Esophagus squamous epithelium (tissue), 5 donors: ENCODE measurements around the gene CCL4. TPM values are rescaled to one million over a fixed set of nuclear protein-coding genes. Genes with fewer than 3 reads are reported as not detected.
"Not testable (repeated sequence)": the region's sequence is repeated elsewhere in the genome, so short reads cannot be mapped to it uniquely, and the experiment has no call there.

Experiments
- DNase-seq: peaks from one replicate; lab custom pipeline; 2025; lab: John Stamatoyannopoulos, UW
- H3K27ac ChIP-seq, 4 donors: fragments of 200-600 bp; sonication (generic); one replicate each; pipeline ENCODE4 v1.5.1; 2016 to 2019; ENCODE audit warnings: mild to moderate bottlenecking in 1 of 4
- H3K27me3 ChIP-seq, 4 donors: fragments of 200-600 bp; sonication (generic); 1 replicate in 3 of 4; 2 replicates in 1 of 4; pipeline versions ENCODE4 v1.5.1 to v1.6.0; 2017 to 2021; ENCODE audit warnings: antibody characterized with exemption in 1 of 4
- H3K36me3 ChIP-seq, 3 donors: fragments of 200-600 bp; sonication (generic); one replicate each; pipeline ENCODE4 v1.5.1; 2016 to 2019
- H3K4me1 ChIP-seq, 3 donors: fragments of 200-600 bp; sonication (generic); one replicate each; pipeline ENCODE4 v1.5.1; 2017 to 2019
- H3K4me3 ChIP-seq, 4 donors: fragments of 200-600 bp; sonication (generic); 1 replicate in 3 of 4; 2 replicates in 1 of 4; pipeline ENCODE4 v1.5.1; 2016 to 2019; ENCODE audit warnings: mild to moderate bottlenecking in 2 of 4, moderate library complexity in 1 of 4
- H3K9me3 ChIP-seq, 3 donors: fragments of 200-600 bp; sonication (generic); one replicate each; pipeline ENCODE4 v1.5.1; 2016 to 2019
- POLR2A ChIP-seq, 4 donors: fragments of 450-650 bp; IDR thresholded peaks; one replicate each; pipeline ENCODE4 v1.6.1; 2017; ENCODE audit warnings: antibody characterized with exemption in 4 of 4, mild to moderate bottlenecking in 4 of 4, moderate library complexity in 3 of 4
- WGBS, 2 donors: methylation state at CpG; one replicate each; pipeline ENCODE4 v1.1.5; 2018; 5-methylcytosine and 5-hydroxymethylcytosine counted together
- intact Hi-C: fragments of 100-400 bp; cut with DNase I; formaldehyde crosslinking; loops from one replicate; pipeline ENCODE4 v1.15.0; 2022
- total RNA-seq, 4 donors: library from RNA; depleted of rRNA; stranded (reverse); fragments of >200 nt; gene quantifications; one replicate each; pipeline ENCODE4 v1.1.0, GENCODE V29; 2016
- TF ChIP-seq, protein P1 (sequence below), 6 experiments: fragments of 450-650 bp in 4 of 6; fragments of 200-600 bp in 2 of 6; sonication (generic) in 2 of 6; IDR thresholded peaks; one replicate each; pipeline ENCODE4 v1.5.1; 2016 to 2019; ENCODE audit warnings: antibody characterized with exemption in 6 of 6, mild to moderate bottlenecking in 4 of 6, moderate library complexity in 4 of 6
- donor health status: DM: yes; HTN: yes; CAD: no.

Gene CCL4
- total RNA-seq, 4 donors from 2014 or later: 0.56 to 3.2 (median 2.6) TPM

DNA sequence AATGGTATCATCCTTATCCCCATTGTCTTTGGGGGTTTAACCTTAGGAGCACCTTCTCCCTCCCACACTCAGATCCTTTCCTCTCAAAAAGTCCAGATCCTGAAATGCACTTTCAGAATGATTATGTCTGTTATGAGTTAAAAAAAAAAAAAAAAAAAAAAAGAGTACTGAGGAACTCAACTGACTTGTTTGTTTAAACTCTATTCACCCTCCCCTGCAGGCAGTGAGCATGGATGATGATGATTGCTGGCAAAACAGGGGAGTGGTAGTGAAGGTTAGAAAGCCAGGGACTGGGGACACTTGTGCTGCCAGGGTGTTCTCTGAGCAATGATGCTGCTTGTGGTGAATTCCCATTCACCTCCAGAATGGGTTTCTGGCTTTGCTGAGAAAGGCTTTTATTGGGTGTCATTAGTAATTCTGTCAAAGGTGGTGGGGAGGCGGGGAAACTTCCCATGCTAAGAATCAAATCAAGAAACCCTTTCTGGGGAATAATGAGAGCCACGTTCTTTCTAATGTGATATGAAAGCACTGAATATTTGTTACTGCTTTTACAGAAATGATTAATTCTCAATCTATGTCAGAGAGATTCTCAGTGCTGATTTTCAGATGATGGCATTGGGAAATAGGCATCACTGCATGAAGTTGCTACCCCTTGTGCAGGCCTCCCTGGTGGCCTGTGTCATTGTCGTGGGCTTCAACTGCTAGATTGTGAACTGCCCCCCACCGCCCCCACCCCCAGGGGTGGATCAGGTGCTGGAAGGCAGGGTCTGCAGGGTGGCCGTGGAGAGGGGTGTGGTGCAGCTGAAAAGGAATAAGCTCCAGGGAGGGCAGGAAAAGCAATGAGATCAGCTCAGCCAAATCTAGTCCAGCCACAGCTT, 14.1 kb downstream of the CCL4 start:
- Histone ChIP-seq H3K27me3 (peaks cover 0 to 32% (median 0%) of the 10 kb centered on the region in 4 donors), H3K9me3 (peaks cover 0 to 4% (median 0%) of the 10 kb centered on the region in 3 donors), H3K27ac (no peak overlapping the region), H3K36me3 (no peaks in the 10 kb centered on the region), H3K4me3 (no peak overlapping the region), H3K4me1 (no peaks in the 10 kb centered on the region)
- intact Hi-C loops: no loop called here
- TF ChIP-seq POLR2A (IDR thresholded peaks at IDR 0.05): no peak
- TF ChIP-seq, protein P1, sequence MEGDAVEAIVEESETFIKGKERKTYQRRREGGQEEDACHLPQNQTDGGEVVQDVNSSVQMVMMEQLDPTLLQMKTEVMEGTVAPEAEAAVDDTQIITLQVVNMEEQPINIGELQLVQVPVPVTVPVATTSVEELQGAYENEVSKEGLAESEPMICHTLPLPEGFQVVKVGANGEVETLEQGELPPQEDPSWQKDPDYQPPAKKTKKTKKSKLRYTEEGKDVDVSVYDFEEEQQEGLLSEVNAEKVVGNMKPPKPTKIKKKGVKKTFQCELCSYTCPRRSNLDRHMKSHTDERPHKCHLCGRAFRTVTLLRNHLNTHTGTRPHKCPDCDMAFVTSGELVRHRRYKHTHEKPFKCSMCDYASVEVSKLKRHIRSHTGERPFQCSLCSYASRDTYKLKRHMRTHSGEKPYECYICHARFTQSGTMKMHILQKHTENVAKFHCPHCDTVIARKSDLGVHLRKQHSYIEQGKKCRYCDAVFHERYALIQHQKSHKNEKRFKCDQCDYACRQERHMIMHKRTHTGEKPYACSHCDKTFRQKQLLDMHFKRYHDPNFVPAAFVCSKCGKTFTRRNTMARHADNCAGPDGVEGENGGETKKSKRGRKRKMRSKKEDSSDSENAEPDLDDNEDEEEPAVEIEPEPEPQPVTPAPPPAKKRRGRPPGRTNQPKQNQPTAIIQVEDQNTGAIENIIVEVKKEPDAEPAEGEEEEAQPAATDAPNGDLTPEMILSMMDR (IDR thresholded peaks at IDR 0.05): no peak
- WGBS, 2 donors: 20 to 27% methylated on average over 5 of the region's 5 CpGs
- no peak for DNase-seq

DNA sequence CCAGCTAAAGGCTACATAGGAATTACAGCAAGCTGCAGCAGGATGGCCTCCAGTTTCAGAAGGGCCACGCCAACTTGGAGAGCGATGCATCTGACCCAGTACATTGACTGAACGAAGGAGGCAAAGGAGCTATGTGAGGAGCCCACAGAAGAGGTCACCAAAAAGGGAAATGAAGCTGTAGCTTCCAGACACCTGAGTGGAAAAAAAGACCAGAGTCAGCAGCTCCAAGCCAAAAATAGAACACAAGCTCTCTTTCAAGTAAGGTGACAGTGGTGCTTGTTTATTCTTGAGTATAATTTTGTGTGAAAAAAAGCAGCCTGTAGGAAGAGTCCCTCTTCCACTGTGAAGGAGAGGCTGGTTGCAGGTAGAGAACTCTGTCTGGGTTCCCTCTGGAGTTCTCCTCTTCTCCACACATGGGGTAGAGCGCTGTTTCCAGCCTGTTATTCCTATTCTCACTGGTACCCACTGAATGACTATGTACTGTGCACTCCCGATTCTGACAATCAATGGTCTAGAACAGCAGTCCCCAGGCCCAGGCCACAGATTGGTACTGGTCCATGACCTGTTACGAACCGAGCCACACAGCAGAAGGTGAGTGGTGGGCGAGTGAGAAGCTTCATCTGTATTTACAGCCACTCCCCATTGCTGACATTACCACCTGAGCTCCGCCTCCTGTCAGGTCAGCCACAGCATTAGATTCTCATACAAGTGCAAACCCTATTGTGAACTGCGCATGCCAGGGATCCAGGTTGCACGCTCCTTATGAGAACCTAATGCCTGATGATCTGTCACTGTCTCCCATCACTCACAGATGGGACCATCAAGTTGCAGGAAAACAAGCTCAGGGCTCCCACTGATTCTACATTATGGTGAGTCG, 15.1 kb downstream of the CCL4 start:
- H3K4me1 ChIP-seq: no peaks in the 10 kb centered on the region
- no peak for DNase-seq
- H3K36me3 ChIP-seq: no peaks in the 10 kb centered on the region
- TF ChIP-seq POLR2A (IDR thresholded peaks at IDR 0.05): no peak
- TF ChIP-seq, protein P1 (IDR thresholded peaks at IDR 0.05): no peak
- H3K27me3 ChIP-seq: peaks cover 0 to 32% (median 0%) of the 10 kb centered on the region in 4 donors
- intact Hi-C loops: no loop called here
- no peak overlapping the region for H3K4me3 ChIP-seq
- 84% methylated on average over 10 to 11 of the region's 12 CpGs for WGBS, 2 donors
- H3K9me3 ChIP-seq: no peaks in the 10 kb centered on the region
- no peak overlapping the region for H3K27ac ChIP-seq

DNA sequence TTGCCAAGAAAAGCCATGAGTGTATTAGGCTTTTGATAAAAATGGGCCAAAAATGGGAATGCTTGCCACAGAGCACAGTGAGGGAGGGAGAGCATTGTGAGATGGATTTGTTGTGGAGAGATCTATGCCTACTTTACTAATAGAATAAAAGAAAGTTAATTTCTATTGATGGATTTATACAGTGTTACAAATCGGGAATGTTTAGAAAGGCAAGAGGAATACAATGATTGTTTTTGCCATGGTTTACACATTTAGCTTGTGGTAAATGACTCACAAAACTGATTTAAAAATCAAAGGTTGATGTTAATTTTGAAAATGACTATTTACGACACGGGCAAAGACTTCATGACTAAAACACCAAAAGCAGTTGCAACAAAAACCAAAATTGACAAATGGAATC, 16.6 kb downstream of the CCL4 start:
- Histone ChIP-seq H3K27ac (no peak overlapping the region), H3K36me3 (no peaks in the 10 kb centered on the region), H3K4me1 (no peaks in the 10 kb centered on the region), H3K27me3 (peaks cover 0 to 37% (median 0%) of the 10 kb centered on the region in 4 donors), H3K4me3 (no peak overlapping the region), H3K9me3 (peaks cover 0 to 5% (median 1%) of the 10 kb centered on the region in 3 donors)
- 54 to 57% methylated on average over 3 of the region's 3 CpGs for WGBS, 2 donors
- TF ChIP-seq, protein P1 (IDR thresholded peaks at IDR 0.05): no peak
- TF ChIP-seq POLR2A (IDR thresholded peaks at IDR 0.05): no peak
- intact Hi-C loops: no loop called here
- DNase-seq: no peak

DNA sequence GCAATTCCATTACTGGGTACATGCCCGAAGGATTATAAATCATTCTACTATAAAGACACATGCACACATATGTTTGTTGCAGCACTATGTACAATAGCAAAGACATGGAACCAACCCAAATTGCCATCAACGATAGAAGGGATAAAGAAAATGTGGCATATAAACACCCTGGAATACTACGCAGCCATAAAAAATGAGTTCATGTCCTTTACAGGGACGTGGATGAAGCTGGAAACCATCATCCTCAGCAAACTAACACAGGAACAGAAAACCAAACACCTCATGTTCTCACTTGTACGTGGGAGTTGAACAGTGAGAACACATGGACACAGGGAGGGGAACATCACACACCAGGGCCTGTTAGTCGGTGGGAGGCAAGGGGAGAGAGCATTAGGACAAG, 17.5 kb downstream of the CCL4 start:
- H3K36me3 ChIP-seq, H3K4me1 ChIP-seq, H3K27ac ChIP-seq, DNase-seq, intact Hi-C loops, H3K4me3 ChIP-seq: not testable (repeated sequence)
- WGBS, 2 donors: 49 to 55% methylated on average over 6 of the region's 6 CpGs
- peaks cover 0 to 46% (median 0%) of the 10 kb centered on the region in 4 donors for H3K27me3 ChIP-seq
- peaks cover 0 to 14% (median 5%) of the 10 kb centered on the region in 3 donors for H3K9me3 ChIP-seq

DNA sequence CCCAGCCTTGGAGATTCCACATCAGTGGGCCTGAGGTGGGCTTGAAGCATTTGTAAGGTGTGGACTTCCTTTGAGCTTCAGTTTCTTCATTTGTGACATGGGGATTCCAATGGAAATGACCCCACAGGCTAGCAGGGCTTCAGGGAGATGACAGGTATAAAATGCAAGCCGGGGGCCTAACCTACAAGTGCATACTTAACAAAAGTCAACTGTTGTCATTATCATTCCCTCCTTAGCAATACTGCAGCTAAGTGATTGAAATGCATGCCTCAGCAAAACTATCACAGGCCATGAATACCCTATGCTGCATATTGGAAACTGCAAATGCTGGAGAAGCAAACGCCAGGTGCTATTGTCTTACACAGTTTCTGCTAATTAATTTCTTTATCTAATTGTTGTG, 19.8 kb downstream of the CCL4 start:
- WGBS, 2 donors: 76 to 79% methylated on average over 2 of the region's 2 CpGs
- DNase-seq: no peak
- no peaks in the 10 kb centered on the region for H3K36me3 ChIP-seq
- TF ChIP-seq POLR2A (IDR thresholded peaks at IDR 0.05): no peak
- TF ChIP-seq, protein P1 (IDR thresholded peaks at IDR 0.05): no peak
- H3K4me1 ChIP-seq: no peaks in the 10 kb centered on the region
- H3K9me3 ChIP-seq: peaks cover 0 to 18% (median 5%) of the 10 kb centered on the region in 3 donors
- intact Hi-C loops: no loop called here
- peaks cover 0 to 57% (median 0%) of the 10 kb centered on the region in 4 donors for H3K27me3 ChIP-seq
- no peak overlapping the region for H3K4me3 ChIP-seq
- H3K27ac ChIP-seq: no peak overlapping the region
